ENCODE measurements around the gene TADA2B.

- TF ChIP-seq, protein P1, sequence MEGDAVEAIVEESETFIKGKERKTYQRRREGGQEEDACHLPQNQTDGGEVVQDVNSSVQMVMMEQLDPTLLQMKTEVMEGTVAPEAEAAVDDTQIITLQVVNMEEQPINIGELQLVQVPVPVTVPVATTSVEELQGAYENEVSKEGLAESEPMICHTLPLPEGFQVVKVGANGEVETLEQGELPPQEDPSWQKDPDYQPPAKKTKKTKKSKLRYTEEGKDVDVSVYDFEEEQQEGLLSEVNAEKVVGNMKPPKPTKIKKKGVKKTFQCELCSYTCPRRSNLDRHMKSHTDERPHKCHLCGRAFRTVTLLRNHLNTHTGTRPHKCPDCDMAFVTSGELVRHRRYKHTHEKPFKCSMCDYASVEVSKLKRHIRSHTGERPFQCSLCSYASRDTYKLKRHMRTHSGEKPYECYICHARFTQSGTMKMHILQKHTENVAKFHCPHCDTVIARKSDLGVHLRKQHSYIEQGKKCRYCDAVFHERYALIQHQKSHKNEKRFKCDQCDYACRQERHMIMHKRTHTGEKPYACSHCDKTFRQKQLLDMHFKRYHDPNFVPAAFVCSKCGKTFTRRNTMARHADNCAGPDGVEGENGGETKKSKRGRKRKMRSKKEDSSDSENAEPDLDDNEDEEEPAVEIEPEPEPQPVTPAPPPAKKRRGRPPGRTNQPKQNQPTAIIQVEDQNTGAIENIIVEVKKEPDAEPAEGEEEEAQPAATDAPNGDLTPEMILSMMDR (conservative IDR thresholded peaks at IDR 0.05; ENCODE audit: low read length), result no peak
- no peak for TF ChIP-seq EZH2phosphoT487 (IDR thresholded peaks at IDR 0.05; ENCODE audit: borderline replicate concordance)
These were observed 11.1 kb downstream of the TADA2B start for GRCh38 chr4:7054106-7054880.

Measured in Loucy (cell line).